GM10847 (cell line): ENCODE measurements around the gene RNF175.

Source experiments
- POLR2A ChIP-seq: IDR thresholded peaks from 2 replicates; pipeline ENCODE4 v1.6.1; 2011; ENCODE audit not compliant: insufficient read length; ENCODE audit errors: extremely low read depth

The RNF175 gene

DNA sequence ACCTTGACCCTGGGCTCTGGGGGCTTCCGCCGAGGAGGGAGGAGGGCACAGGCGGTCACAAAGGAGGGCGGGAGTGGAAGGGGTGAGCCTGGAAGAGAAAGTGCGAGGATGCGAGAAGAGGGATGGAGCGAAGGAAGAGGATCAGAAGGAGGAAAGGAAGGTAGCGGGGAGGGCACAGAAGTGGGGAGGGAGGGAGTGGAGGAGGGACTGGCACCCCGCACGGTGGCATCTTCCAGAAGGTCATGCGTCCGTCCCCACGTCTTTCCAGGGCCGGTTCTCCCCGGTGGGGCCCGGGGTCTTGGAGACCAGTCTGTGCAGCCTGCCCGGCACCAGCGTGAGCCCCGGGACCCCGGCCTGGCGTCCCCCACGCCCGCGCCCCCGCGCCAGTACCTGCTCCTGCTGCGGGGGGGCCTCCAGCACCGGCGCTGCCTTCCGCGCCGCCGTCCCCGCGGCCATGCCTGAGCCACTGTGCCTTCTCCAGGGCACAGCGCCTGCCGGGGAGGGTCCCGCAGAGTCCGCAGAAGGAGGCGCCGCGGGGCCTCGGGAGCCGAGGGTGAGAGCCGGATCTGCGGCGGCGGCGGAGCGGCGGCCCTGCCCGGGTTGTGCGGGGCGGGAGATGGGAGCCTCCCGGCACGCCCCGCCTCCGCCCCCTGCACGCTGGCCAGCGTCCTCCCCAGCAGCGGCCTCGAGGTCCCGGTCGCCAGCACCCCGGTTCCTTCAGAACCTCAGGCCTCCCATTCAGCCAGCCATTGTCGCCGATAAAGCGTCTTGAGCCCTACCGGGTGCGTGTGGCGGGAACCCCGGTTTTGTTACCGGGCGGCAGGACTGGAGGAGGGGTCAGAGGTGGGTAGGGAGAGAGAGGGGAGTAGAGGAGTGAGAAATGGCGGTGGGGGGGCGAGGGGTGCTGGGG is at the start of gene RNF175:
RNF175 (minus strand) TSS at position 618 of the 910 bp plus-strand sequence; CDS start at position 456, 162 bp downstream.
- no peak for TF ChIP-seq POLR2A

DNA sequence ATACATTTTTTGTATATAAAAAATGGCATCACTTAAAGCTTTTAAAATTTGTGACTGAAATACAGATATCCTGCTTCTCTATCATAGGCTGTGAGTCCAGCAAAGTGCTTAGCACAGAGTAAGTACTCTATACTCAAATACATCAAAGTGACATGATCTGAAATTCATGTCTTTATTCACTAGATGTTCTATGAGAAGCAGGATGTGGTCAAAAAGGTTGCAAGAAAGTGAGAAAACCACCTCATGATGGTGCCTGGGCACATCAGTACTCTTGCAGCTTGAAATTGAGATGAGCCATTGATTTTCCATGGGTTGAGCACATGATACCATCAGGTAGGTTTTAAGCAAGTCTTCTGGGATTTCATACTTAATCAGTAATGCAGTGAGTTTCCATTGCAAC is 49.5 kb upstream of the RNF175 start:
- no peak for TF ChIP-seq POLR2A

DNA sequence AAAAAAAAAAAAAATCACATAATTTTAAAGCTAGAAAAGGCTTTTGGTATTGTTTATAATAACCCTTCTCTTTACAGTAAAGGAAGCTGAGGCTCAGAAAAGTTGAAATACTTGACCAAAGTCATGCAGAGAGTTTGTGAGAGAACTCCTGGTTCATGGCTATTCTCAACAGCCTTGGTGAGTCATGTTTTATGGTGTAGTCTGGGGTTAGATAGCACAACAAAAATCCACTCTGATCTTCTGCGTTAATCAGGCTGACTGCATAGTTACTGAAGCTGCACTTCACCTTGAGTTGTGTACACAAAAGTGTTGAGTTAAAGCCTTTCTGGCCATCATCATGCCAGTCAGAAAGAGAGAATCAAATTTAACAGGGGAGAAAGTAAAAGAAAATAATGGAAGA is 48.4 kb upstream of the RNF175 start:
- no peak for TF ChIP-seq POLR2A

DNA sequence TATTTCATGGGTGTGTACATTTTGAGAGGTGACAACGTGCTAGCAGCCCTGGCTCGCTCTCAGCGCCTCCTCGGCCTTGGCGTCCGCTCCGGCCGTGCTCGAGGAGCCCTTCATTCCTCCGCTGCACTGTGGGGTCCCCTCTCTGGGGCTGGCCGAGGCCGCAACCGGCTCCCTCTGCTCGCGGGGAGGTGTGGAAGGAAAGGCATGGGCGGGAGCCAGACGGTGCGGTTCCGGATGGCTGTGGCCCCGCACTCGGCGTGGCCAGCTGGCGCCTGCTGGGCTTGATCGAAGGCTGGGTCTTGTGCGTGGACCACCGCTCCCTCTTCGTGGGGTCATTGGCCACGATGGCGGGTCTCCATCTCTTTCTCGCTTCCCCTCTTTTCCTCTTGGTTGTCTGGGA is 46.2 kb upstream of the RNF175 start:
- no peak for TF ChIP-seq POLR2A

DNA sequence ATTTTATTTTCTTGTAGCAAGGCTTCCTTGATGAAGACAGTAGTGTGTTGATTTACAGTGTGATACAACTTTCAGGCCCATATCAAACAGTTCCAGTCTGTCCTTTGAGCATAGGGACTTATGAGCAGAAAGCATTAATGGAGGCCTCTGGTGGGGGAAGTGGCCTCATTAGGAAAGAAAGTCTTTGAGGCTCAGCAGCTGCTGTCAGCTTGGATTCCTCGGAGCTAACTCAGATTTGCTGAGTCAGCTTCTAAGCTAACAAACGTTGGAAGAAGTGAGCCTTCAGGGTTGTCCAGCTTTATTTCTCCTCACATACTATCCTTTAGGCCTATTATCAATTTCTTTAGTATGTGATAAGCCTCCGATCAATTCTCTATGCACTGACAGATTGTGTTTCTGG is 44.9 kb upstream of the RNF175 start:
- no peak for TF ChIP-seq POLR2A

DNA sequence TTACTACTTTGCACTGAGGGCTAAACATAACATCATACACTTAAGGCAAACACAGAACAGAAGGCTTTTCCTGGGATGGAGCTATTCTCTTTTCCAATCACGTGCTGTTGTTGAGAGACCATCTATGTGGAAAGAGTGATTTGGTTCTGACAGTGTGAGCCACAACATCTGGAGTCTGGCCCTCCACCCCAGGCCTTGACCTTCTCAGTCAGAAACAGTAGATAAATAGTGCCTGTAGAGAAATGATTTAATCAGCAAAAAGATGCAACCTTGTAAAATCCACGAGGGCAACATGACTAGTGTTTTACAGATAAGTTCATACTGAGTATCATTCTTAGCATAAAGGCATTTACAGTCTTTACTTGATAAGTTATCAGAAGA is 39.9 kb upstream of the RNF175 start:
- TF ChIP-seq POLR2A = no peak

DNA sequence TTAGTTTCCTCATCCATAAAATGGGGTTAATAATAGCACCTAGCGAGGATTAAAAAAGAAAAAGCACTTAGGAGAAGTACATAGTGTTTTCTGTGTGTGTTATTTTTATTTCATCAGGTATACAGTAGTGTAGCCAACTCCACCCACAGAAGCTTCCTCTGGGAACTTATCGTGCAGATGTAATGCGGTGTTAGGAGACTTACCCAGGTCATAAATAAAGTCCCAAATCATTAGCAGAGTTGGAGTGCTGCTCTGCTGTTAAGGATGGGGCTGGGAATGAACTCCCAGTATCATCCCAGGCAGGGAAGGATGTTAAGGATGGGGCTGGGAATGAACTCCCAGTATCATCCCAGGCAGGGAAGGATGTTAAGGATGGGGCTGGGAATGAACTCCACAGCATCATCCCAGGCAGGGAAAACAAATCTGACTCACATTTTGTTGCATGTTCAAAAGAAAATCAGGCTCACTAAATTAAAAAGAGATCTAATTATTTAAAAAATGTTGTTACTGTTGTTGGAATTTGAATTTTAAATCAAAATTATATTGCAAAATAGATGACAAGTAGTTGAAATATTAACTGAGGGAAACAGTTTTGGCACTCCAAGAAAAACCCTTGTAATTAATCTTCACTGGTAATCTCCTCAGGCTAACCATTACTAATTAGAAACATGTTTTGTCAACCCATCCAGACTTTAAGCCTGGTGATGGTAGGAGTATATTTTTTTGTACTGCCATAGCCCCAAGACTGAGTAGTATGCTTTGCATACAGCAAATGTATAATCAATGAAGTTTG is 39.3 kb upstream of the RNF175 start:
- TF ChIP-seq POLR2A = no peak

DNA sequence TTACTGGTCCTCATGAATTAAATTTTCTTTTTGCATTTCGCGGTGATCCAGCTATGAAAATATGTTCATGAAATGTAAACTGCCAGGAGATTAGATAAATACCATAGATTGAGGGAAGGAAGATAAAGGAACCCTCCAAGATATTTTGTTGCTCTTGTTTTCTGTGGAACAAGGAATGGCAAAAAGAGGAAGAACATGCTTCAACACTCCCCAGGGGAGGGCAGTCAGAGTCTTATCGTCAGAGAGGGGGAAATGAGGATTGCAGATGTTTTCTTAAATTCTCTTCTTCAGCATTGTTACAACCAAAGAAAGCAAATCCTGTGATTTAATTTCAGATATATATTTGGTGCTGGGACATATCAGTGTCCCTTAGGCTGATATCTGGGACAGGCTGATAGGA is 38.6 kb upstream of the RNF175 start:
- no peak for TF ChIP-seq POLR2A

DNA sequence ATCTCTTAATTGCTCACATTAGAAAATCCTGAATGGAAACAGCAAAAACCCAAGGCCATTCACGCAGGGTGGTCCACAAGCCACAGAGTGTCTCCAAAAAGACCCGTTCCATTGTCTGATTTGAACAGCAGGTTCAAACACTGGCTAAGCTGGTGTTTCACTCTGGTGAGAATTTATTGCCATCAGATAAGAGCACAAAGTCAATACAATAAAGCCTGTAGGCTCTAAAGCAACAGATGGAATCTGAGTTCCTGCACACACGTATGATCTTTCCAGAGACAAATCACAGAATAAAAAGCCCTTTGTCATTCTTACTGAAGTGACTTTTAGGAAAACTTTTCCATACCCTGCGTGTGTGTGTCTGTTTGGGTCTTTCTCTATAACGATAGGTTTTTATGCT is 34.2 kb upstream of the RNF175 start:
- TF ChIP-seq POLR2A = no peak

DNA sequence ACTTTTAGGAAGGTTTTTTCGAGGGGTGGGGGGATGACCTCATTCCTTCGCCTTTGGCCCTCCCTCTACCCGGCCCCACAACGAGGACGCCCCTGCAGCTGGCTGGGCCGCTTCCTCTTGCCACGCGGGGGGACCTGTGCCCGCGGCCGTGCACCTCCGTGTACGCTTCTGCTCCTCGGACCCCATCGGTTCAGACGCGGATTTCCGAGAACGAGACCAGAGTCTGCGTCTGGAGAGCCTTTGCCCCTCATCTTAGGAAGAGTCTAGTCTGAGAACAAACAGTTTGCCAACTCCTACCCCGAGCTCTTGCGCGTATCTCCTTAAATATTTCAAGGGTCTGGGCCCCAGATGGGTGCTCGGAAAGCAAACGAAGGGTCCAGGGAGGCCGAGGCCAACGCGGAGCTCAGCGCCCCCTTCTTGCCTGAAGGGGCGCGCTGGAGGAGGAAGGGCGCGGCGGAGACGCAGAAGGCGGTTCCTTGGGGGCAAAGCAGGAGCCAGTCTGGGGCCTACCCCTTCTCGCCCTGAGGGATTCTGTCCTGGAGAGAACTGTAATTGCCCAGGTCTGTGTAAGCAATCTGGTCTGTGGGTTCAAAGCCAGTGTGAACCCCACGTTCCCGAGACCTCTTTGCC is 32.9 kb upstream of the RNF175 start:
- TF ChIP-seq POLR2A = no peak

DNA sequence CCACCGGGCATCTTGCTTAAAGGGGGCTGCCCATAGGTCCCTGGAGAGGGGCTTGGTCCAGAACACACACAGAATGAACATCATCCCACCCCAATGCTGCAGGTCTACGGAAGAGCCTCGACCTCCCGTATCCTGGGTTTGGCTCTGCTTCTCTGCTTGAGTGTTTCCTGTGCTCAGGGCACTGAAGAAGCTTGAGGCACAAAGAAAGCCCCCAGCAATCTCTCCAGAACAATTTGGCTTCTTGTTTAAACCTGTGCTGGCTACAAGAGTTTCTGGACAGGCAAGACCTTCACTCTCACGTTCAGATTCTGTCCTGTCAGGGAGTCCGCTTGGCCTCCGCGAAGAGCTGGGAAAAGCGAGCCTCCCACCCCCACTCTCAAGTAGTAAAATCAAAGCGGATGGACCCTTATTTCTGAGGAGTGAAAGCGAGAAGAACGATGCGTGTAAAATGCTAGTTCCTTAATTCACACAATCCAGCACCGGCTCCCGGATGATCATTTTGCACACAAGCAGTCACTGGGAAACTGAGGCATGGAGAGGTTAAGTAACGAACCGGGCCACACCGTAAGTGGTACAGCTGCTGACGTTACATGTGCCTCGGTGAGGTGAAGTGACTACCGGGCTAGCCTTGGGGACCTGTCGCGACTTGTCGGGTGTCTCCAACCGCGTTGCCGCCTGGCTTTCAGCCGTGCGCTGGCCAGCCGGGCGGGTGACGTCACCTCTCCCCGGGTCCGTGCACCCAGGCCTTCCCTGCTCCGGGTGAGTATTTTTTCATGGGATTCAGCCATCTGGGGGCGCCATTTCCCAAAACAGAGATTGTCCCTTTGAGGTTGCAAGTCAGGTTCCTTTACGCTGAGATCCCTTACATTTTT is 32.2 kb upstream of the RNF175 start:
- TF ChIP-seq POLR2A = no peak

DNA sequence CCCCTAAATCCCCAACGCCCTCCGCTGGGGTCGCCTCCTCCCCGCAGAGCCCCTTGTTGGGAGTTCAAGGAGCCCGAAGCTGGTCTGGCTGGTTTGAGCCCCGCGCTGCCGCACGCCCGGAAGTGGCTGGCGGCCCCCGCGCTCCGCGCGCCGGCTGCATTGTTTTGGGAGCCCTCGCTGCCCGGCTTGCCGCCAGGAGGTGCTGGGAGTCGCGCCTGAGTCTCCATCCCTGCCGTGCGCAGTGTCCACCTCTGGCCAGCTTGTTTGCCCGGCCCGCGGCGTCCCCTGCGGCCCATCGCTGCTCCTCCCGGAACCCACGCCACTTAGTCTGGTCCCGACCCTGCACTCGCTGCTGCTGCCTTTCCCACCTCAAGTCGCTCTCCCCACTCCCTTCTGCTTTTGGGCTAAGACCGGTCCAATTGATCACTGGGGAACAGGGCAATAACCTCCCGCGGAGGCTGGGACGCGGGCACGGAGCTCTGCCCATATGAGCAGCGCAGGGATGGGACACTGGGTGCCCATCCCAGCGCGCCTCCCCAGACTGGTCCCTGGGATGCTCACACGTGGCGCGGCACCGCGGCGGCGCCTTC is 31.2 kb upstream of the RNF175 start:
- TF ChIP-seq POLR2A = no peak

DNA sequence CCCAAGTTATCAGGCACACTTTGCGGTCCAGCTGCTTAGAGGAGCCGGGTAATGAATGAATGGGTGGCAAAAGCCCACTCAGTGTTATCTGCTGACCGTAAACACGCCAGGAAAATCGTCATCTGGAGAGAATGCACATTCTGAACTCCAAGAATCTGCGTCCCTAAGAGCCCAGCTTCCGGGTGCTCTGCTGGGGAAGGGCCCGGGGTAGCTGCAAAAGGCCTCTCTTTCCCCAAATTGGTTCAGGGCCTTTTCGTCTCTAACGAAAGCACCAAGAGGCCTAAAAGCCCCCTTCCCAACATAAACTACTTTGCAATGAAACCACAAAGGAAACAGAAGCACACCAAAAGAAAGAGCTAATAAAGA is 30.7 kb upstream of the RNF175 start:
- no peak for TF ChIP-seq POLR2A

DNA sequence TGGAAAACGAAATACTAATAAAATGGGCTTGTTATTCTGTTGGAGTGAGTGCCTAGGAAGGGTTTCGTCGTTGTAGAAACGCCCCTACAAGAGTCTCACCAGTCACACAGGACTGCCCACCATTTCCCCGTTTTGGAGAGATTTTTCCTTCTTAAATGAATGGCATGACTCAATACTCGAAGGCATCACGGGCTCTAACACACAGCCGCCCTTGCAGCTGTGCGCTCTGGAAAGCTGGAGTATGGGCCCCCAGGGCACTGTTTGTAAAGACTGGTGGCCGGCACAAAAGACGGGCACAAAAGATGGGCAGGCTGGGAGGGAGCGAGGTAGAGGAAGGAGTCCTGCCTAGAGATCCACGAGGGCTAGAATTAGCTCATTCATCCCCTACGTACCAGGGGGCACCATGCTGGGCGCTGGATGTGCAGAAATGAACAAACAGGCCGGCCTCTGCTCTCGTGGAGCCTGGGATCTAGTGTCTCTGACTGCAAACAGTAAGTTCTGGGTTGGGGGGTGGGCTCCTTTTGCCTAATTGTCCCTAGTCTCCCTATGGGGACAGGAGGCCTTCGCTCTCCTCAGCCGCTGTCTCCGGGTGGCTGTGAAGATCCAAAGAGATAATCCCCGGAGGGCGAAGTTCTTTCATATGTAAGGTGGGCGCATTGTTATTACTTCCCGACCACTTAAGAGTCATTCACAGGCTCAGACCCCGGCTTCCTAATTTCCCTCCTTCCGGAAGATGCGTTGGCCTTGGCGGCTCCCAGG is 30.1 kb upstream of the RNF175 start:
- TF ChIP-seq POLR2A = no peak
